Ishikawa (cell line): ENCODE measurements around the gene ATP11C.

ENCODE experiments used
- CEBPB ChIP-seq: IDR thresholded peaks from 2 replicates; pipeline ENCODE4 v1.6.1; 2012
- CREB1 ChIP-seq: IDR thresholded peaks from 2 replicates; pipeline ENCODE4 v1.6.1; 2012; ENCODE audit warnings: low read depth
- EP300 ChIP-seq: IDR thresholded peaks from 2 replicates; pipeline ENCODE4 v1.6.1; 2012; ENCODE audit warnings: borderline replicate concordance
- FOXM1 ChIP-seq: IDR thresholded peaks from 2 replicates; pipeline ENCODE4 v1.6.1; 2012; ENCODE audit warnings: low read depth, borderline replicate concordance
- RAD21 ChIP-seq: IDR thresholded peaks from 2 replicates; pipeline ENCODE4 v1.6.1; 2012; ENCODE audit warnings: low read depth
- TAF1 ChIP-seq: IDR thresholded peaks from 2 replicates; pipeline ENCODE4 v1.6.1; 2012; ENCODE audit warnings: low read depth, mild to moderate bottlenecking
- TEAD4 ChIP-seq: IDR thresholded peaks from 2 replicates; pipeline ENCODE4 v1.6.1; 2012
- YY1 ChIP-seq: IDR thresholded peaks from 2 replicates; pipeline ENCODE4 v1.6.1; 2012; ENCODE audit warnings: low read depth
- ZBTB7A ChIP-seq: IDR thresholded peaks from 2 replicates; pipeline ENCODE4 v1.6.1; 2012; ENCODE audit warnings: low read depth
- TF ChIP-seq, protein P1 (sequence below): IDR thresholded peaks from 2 replicates; pipeline ENCODE4 v1.6.1; 2012
- TF ChIP-seq, protein P2 (sequence below): IDR thresholded peaks from 2 replicates; pipeline ENCODE4 v1.6.1; 2012

DNA sequence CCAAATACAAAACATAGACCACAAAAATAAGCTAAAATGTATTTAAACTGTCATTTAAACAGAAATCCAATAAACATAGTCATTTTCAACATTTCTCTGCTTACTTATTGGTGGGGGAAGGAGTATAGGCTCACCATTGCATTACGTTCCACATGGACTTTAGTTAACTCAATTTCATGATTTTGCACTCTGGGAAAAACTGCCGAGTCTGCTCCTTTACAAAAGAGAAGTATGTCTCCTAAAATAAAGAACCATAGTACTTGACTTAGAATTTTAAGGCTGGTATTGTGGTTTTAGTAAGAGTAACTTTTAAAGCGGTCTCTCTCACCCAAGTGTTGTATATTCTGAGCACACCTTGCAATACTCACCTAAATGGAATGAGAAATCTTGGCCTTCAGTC is 149.8 kb downstream of the ATP11C start:
- TF ChIP-seq YY1 = no peak
- TF ChIP-seq, protein P1, sequence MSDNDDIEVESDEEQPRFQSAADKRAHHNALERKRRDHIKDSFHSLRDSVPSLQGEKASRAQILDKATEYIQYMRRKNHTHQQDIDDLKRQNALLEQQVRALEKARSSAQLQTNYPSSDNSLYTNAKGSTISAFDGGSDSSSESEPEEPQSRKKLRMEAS = no peak
- TF ChIP-seq, protein P2, sequence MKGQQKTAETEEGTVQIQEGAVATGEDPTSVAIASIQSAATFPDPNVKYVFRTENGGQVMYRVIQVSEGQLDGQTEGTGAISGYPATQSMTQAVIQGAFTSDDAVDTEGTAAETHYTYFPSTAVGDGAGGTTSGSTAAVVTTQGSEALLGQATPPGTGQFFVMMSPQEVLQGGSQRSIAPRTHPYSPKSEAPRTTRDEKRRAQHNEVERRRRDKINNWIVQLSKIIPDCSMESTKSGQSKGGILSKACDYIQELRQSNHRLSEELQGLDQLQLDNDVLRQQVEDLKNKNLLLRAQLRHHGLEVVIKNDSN = no peak
- no peak for TF ChIP-seq CREB1
- TF ChIP-seq FOXM1 = no peak
- no peak for TF ChIP-seq TEAD4
- no peak for TF ChIP-seq CEBPB
- no peak for TF ChIP-seq EP300
- TF ChIP-seq ZBTB7A = no peak
- TF ChIP-seq RAD21 = no peak
- TF ChIP-seq TAF1 = no peak
